ENCODE data around the gene ST3GAL3.

DNA sequence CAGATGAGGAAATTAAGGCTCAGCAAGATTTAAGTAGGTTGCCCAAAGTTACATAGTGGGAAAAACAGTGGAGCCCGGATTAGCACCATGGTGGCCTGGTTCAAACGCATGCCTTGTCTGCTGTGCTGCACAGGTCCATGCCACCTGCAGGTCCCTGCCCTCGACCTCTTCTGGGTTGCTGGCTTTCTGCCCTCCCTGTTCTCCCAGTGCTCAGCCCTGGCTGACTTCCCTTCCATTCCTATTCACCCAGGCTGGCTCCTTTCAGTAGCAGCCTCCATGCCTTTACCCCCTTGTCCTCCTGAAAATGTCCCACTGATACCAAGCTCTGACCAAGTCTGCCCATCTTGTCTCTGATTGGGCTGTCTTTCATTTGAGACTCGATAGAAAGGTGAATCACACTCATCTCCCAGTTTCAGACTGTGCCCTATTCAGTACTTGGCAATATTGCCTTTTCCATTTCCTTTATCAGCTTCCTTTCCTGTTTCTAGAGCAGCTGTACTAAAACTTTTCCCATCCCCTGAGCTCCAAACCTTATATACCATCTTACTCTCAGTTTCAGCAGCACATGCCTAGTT is 75.8 kb downstream of the ST3GAL3 start:
- TF ChIP-seq, protein P1, sequence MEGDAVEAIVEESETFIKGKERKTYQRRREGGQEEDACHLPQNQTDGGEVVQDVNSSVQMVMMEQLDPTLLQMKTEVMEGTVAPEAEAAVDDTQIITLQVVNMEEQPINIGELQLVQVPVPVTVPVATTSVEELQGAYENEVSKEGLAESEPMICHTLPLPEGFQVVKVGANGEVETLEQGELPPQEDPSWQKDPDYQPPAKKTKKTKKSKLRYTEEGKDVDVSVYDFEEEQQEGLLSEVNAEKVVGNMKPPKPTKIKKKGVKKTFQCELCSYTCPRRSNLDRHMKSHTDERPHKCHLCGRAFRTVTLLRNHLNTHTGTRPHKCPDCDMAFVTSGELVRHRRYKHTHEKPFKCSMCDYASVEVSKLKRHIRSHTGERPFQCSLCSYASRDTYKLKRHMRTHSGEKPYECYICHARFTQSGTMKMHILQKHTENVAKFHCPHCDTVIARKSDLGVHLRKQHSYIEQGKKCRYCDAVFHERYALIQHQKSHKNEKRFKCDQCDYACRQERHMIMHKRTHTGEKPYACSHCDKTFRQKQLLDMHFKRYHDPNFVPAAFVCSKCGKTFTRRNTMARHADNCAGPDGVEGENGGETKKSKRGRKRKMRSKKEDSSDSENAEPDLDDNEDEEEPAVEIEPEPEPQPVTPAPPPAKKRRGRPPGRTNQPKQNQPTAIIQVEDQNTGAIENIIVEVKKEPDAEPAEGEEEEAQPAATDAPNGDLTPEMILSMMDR (IDR thresholded peaks at IDR 0.05) = no peak
- no peak for TF ChIP-seq POLR2A (IDR thresholded peaks at IDR 0.05)

Data from Peyer's patch (tissue), 4 donors.